Hepatocyte (in vitro differentiated cells): ENCODE data around the gene CLMP. TPM values are rescaled to one million over a fixed set of nuclear protein-coding genes. Genes with fewer than 3 reads are reported as not detected.

Experiments used
- DNase-seq: peaks from one replicate; pipeline ENCODE4 v3.0.0-alpha.2; 2016; ENCODE audit warnings: low spot score
- H2AFZ ChIP-seq: fragments of 200-600 bp; sonication (generic); 2 replicates; pipeline ENCODE4 v1.6.0; 2016; ENCODE audit warnings: antibody characterized with exemption, mild to moderate bottlenecking
- H3K27ac ChIP-seq: fragments of 200-600 bp; sonication (generic); 2 replicates; pipeline ENCODE4 v1.5.1; 2016; ENCODE audit warnings: mild to moderate bottlenecking
- H3K27me3 ChIP-seq: fragments of 200-600 bp; sonication (generic); 2 replicates; pipeline ENCODE4 v1.6.1; 2016
- H3K36me3 ChIP-seq: fragments of 200-600 bp; sonication (generic); replicated peaks from 2 replicates; pipeline ENCODE4 v1.5.1; 2016; ENCODE audit warnings: low read depth; ENCODE audit not compliant: insufficient read depth
- H3K4me1 ChIP-seq: fragments of 200-600 bp; sonication (generic); 2 replicates; pipeline ENCODE4 v1.5.1; 2016; ENCODE audit warnings: mild to moderate bottlenecking, moderate library complexity; ENCODE audit not compliant: insufficient read depth
- H3K4me2 ChIP-seq: fragments of 200-600 bp; sonication (generic); 2 replicates; pipeline ENCODE4 v1.6.0; 2016
- H3K4me3 ChIP-seq: fragments of 200-600 bp; sonication (generic); 2 replicates; pipeline ENCODE4 v1.5.1; 2016; ENCODE audit warnings: mild to moderate bottlenecking
- H3K79me2 ChIP-seq: fragments of 200-600 bp; sonication (generic); 2 replicates; pipeline ENCODE4 v1.6.0; 2017; ENCODE audit warnings: mild to moderate bottlenecking
- H3K9me2 ChIP-seq: fragments of 200-600 bp; sonication (generic); replicated peaks from 2 replicates; pipeline ENCODE4 v1.6.0; 2017; ENCODE audit warnings: mild to moderate bottlenecking; ENCODE audit not compliant: insufficient read depth
- H3K9me3 ChIP-seq: fragments of 200-600 bp; sonication (generic); 2 replicates; pipeline ENCODE4 v1.5.1; 2016; ENCODE audit warnings: low read depth, mild to moderate bottlenecking
- H4K20me1 ChIP-seq: fragments of 200-600 bp; sonication (generic); 2 replicates; pipeline ENCODE4 v1.6.0; 2016; ENCODE audit warnings: mild to moderate bottlenecking; ENCODE audit not compliant: insufficient read depth, poor library complexity, severe bottlenecking
- EZH2 ChIP-seq: fragments of 200-600 bp; sonication (generic); IDR thresholded peaks from 2 replicates; pipeline ENCODE4 v1.6.1; 2016; ENCODE audit warnings: antibody characterized with exemption, mild to moderate bottlenecking, borderline replicate concordance
- EZH2phosphoT487 ChIP-seq: fragments of 200-600 bp; sonication (generic); IDR thresholded peaks from one replicate; pipeline ENCODE4 v1.6.1; 2018; ENCODE audit warnings: antibody characterized with exemption, mild to moderate bottlenecking, low read depth, moderate library complexity; ENCODE audit not compliant: unreplicated experiment, severe bottlenecking
- WGBS: methylation state at CpG from one replicate; pipeline ENCODE4 v1.1.6; 2016; ENCODE audit warnings: low lambda C conversion rate; ENCODE audit errors: missing lambda C conversion rate; 5-methylcytosine and 5-hydroxymethylcytosine counted together
- polyA plus RNA-seq: library from polyadenylated mRNA; unstranded; fragments of >200 nt; fragmentation: Nextera tagmentation; extraction: Ambion mirVana; gene quantifications from 2 replicates; pipeline ENCODE4 v1.2.1, GENCODE V29; 2016
- total RNA-seq: library from RNA; depleted of rRNA; stranded (reverse); fragments of >200 nt; gene quantifications from 2 replicates; pipeline ENCODE4 v1.2.3, GENCODE V29; 2014
- TF ChIP-seq, protein P1 (sequence below): fragments of 200-600 bp; sonication (generic); IDR thresholded peaks from 2 replicates; pipeline ENCODE4 v1.5.1; 2016; ENCODE audit warnings: antibody characterized with exemption, mild to moderate bottlenecking; ENCODE audit not compliant: poor library complexity

Gene CLMP
- total and polyA plus RNA-seq, 2 experiments from 2014 or later: 23.3 to 59.4 TPM

DNA sequence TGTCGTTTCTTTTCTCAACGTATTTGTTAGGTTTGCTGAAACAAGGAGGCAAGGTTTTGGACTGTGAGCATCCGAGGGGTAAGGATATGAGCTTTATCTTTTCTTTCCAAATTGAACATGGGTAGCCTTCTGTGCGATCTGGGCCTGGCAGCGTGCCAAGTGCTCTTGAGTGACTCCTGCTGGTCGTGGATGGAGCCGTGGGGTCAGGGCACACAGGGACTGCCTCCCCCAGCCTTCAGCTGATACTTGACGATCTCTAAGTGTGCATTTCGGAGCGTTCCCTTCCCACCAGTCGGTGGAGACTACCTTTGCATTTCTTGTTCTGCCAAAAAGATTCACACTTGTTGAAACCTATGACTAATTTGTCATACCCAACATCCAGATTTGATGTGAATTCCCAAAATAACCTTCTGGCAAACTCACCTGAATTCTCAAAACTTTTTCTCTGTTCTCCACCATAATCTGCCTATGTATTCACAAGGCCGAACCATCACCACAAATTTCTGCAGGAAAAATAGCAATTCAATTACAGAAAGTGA, 40.1 kb upstream of the CLMP start:
- WGBS: 76% methylated on average over 12 of the region's 12 CpGs
- no peak overlapping the region for H3K27ac ChIP-seq

GRCh38 chr11:123233975-123234334, 38.9 kb upstream of the CLMP start:
- Histone ChIP-seq H3K4me1 (peaks cover 22% of the 10 kb centered on the region), H3K4me3 (no peak overlapping the region), H3K4me2 (no peak overlapping the region), H3K27ac (peak overlapping the region; percentile 64), H3K36me3 (no peaks in the 10 kb centered on the region), H3K9me2 (no peaks in the 10 kb centered on the region), H3K27me3 (no peaks in the 10 kb centered on the region), H3K9me3 (no peaks in the 10 kb centered on the region), H3K79me2 (no peaks in the 10 kb centered on the region), H2AFZ (no peak overlapping the region), H4K20me1 (no peaks in the 10 kb centered on the region)
- DNase-seq: no peak
- WGBS: 39% methylated on average over 3 of the region's 3 CpGs
- TF ChIP-seq EZH2phosphoT487 (no peak), EZH2 (no peak)
- TF ChIP-seq, protein P1, sequence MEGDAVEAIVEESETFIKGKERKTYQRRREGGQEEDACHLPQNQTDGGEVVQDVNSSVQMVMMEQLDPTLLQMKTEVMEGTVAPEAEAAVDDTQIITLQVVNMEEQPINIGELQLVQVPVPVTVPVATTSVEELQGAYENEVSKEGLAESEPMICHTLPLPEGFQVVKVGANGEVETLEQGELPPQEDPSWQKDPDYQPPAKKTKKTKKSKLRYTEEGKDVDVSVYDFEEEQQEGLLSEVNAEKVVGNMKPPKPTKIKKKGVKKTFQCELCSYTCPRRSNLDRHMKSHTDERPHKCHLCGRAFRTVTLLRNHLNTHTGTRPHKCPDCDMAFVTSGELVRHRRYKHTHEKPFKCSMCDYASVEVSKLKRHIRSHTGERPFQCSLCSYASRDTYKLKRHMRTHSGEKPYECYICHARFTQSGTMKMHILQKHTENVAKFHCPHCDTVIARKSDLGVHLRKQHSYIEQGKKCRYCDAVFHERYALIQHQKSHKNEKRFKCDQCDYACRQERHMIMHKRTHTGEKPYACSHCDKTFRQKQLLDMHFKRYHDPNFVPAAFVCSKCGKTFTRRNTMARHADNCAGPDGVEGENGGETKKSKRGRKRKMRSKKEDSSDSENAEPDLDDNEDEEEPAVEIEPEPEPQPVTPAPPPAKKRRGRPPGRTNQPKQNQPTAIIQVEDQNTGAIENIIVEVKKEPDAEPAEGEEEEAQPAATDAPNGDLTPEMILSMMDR: no peak

More for the DNA sequence above, 40.1 kb upstream of the CLMP start:
- Histone ChIP-seq H3K9me3 (no peaks in the 10 kb centered on the region), H4K20me1 (no peaks in the 10 kb centered on the region), H3K4me3 (no peak overlapping the region), H2AFZ (no peak overlapping the region), H3K79me2 (no peaks in the 10 kb centered on the region), H3K4me1 (peaks cover 21% of the 10 kb centered on the region), H3K36me3 (no peaks in the 10 kb centered on the region), H3K4me2 (no peak overlapping the region), H3K9me2 (no peaks in the 10 kb centered on the region), H3K27me3 (no peaks in the 10 kb centered on the region)
- no peak for TF ChIP-seq EZH2
- TF ChIP-seq, protein P1: peak; percentile 44
- no peak for TF ChIP-seq EZH2phosphoT487
- DNase-seq: no peak

DNA sequence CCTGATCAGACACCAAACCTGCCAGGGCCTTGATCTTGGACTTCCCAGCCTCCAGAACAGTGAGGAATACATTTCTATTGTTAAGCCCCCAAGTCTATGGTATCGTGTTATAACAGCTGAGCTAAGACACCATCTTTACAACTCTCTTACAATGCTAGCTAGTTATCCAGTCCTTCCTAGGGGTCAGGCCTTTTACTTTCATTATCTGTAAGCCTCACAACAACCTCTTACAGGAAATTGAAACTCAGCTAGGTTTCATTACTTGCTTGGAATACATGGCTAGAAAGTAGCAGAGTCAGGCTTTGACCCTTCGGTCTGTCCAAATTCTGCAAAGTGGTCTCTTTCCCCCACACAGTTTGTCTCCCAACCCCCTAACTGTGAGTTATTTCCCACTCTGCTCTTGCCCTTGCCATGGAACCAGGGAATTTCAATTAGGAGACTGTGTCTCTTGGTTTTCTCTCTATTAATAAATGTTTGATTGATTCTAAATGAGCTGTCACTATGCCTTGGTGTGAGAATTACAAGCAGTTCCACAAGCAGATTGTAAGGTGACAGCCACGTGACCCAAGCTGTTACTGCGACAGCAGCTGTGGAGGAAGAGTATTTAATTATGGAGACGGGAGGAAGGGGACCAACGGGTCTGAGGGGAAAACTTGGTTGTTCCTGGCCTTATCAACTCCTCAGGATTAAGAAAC, 38.4 kb upstream of the CLMP start:
- TF ChIP-seq EZH2: no peak
- TF ChIP-seq, protein P1: no peak
- TF ChIP-seq EZH2phosphoT487: no peak
- H3K27me3 ChIP-seq: no peaks in the 10 kb centered on the region
- DNase-seq: no peak
- H3K9me3 ChIP-seq: no peaks in the 10 kb centered on the region
- no peaks in the 10 kb centered on the region for H3K9me2 ChIP-seq
- peak overlapping the region; percentile 64 for H3K27ac ChIP-seq
- no peaks in the 10 kb centered on the region for H3K79me2 ChIP-seq
- 66% methylated on average over 6 of the region's 6 CpGs for WGBS
- peaks cover 24% of the 10 kb centered on the region for H3K4me1 ChIP-seq
- H3K36me3 ChIP-seq: no peaks in the 10 kb centered on the region
- peak overlapping the region; percentile 15 for H3K4me2 ChIP-seq
- H3K4me3 ChIP-seq: no peak overlapping the region
- no peak overlapping the region for H2AFZ ChIP-seq
- H4K20me1 ChIP-seq: no peaks in the 10 kb centered on the region
